ENCODE data around the gene PGM2L1. TPM values are rescaled to one million over a fixed set of nuclear protein-coding genes. Genes with fewer than 3 reads are reported as not detected.

Gene PGM2L1
- total RNA-seq, 2 experiments from 2014 or later, result 8.4 to 9.9 TPM

DNA sequence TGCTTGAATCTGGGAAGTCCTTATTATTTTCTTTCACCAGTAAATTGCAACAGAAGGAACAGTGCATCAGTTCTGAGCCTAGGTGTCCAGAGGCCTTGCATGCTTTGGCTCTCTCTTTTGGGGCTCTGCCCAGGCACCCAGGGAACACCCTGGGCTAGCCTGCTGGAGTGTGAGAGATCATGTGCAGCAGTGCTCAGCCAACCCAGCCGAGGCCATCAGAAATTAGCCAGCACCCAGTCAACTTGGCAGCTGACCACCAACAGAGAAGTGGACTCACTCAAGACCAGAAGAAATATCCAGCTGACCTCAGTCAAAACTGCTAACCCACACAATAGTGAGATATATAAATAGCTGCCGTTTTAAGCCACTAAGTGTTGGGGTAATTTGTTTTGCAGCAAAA is 75.6 kb downstream of the PGM2L1 start:
- Mint-ChIP-seq H3K27me3 (peaks cover 11% of the 10 kb centered on the region), H3K27ac (no peak overlapping the region), H3K4me3 (no peak overlapping the region), H3K4me1 (no peaks in the 10 kb centered on the region), H3K9me3 (peaks cover 4% of the 10 kb centered on the region), H3K36me3 (ENCODE audit: low read depth) (no peaks in the 10 kb centered on the region)
- DNase-seq, result no peak
- CTCF ChIA-PET, result interaction anchor here (1.1 to 1.2 kb wide), 2 partner anchors 13 to 64 kb away, joined by 3 read pairs; no protein-coding TSS in a partner anchor
- POLR2A ChIA-PET, result no interaction called here

DNA sequence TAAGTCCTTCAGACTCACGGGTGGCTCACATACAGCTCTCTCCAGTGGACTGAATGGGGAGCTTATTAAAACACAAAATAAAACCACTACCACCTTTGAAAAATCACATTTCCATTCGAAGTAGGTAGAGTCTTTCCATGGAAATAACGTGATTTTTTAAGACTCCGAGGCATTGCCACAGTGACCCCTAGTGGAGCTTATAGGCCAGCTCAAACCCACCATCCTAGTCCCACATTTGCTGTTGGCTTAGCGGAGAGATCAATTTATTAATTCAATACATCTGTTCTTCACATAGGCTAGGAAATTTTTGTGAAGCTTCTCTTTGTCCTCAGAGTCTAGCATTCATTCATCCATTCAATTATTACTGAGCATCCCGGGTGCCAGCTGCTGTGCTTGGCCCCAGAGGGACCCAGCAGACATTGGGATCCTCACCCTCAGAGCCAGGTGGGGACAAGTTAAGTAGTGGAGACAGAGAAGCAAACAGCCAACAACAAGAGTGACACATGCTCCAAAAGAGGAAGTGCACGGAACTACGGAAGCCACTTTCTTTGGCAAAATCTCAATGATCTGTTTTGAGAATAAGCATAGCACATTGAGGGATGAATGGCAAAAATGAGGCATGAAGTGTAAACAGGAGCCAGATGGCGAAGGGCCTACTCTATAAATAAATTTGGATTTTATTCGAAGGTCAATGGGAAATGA is 76.6 kb downstream of the PGM2L1 start:
- CTCF ChIA-PET, result interaction anchor here (0.5 to 1.9 kb wide), 10 partner anchors 13 to 1018 kb away, joined by 3 to 7 read pairs (median 3); no protein-coding TSS in a partner anchor

DNA sequence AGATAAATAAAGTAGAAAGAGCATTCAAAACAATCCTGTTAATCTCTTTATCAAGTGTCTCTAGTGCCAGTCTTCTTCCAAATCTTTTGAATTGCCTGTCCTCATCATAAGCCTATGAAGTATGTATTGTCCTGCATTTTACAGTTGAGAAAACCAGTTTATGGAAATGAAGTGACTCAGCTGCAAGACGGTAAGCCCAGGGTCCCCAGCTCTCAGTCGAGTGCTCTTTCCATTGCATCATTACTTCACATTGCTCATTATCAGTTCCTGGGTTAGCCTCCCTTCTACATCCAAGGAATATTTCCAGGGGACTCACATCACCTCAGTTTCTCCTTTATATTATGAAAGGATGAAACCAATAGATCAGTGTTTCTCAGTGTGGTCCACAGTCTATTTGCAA is 77.7 kb downstream of the PGM2L1 start:
- Mint-ChIP-seq H3K27me3 (peaks cover 20% of the 10 kb centered on the region), H3K4me1 (no peaks in the 10 kb centered on the region), H3K36me3 (ENCODE audit: low read depth) (peaks cover 6% of the 10 kb centered on the region), H3K27ac (no peak overlapping the region), H3K9me3 (peaks cover 16% of the 10 kb centered on the region), H3K4me3 (no peak overlapping the region)
- no peak for DNase-seq
- POLR2A ChIA-PET, result no interaction called here
- CTCF ChIA-PET, result interaction anchor here (0.7 to 1.9 kb wide), 5 partner anchors 15 to 357 kb away, joined by 3 to 7 read pairs (median 3); no protein-coding TSS in a partner anchor

More for the DNA sequence above, 76.6 kb downstream of the PGM2L1 start:
- DNase-seq, result peak; percentile 39
- H3K27ac Mint-ChIP-seq, result no peak overlapping the region
- H3K36me3 Mint-ChIP-seq (ENCODE audit: low read depth), result peaks cover 4% of the 10 kb centered on the region
- POLR2A ChIA-PET, result no interaction called here
- peaks cover 18% of the 10 kb centered on the region for H3K27me3 Mint-ChIP-seq
- H3K4me1 Mint-ChIP-seq, result no peaks in the 10 kb centered on the region
- no peak overlapping the region for H3K4me3 Mint-ChIP-seq
- H3K9me3 Mint-ChIP-seq, result peaks cover 13% of the 10 kb centered on the region

DNA sequence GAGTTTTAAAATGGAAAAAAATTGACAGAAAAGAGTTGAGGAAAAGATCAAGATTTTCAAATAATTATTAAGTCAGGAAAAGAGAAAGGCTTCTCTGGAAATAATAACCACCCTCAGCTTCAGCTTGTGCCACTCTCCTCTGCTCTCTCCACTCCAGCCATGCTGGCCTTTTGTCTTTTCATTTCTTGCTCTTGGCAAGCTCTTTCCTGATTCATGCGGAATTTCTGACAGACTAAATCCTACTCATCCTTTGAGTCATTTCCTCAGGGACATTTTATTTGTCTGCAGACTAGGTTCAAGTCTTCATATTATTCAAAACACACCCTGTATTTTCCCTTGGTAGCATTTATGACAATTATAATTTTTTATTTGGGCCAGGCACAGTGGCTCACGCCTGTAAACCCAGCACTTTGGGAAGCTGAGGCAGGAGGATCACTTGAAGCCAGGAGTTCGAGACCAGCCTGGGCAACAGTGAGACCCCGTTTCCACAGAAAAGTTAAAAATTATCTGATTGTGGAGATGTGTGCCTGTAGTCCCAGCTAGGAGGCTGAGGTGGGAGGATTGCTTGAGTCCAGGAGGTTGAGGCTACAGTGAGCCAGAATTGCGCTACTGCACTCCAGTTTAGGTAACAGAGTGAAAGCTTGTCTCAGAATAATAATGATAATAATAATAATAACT is 79.0 kb downstream of the PGM2L1 start:
- POLR2A ChIA-PET, result interaction anchor here (0.6 kb wide), 1 partner anchor 116 kb away, joined by 4 read pairs; no protein-coding TSS in a partner anchor
- Mint-ChIP-seq H3K27me3 (peaks cover 23% of the 10 kb centered on the region), H3K4me1 (no peaks in the 10 kb centered on the region), H3K9me3 (peaks cover 16% of the 10 kb centered on the region), H3K4me3 (no peak overlapping the region), H3K36me3 (ENCODE audit: low read depth) (peaks cover 6% of the 10 kb centered on the region), H3K27ac (no peak overlapping the region)
- CTCF ChIA-PET, result interaction anchor here (1.1 to 1.7 kb wide), 2 partner anchors 26 to 356 kb away, joined by 3 to 4 read pairs; no protein-coding TSS in a partner anchor
- DNase-seq, result no peak

DNA sequence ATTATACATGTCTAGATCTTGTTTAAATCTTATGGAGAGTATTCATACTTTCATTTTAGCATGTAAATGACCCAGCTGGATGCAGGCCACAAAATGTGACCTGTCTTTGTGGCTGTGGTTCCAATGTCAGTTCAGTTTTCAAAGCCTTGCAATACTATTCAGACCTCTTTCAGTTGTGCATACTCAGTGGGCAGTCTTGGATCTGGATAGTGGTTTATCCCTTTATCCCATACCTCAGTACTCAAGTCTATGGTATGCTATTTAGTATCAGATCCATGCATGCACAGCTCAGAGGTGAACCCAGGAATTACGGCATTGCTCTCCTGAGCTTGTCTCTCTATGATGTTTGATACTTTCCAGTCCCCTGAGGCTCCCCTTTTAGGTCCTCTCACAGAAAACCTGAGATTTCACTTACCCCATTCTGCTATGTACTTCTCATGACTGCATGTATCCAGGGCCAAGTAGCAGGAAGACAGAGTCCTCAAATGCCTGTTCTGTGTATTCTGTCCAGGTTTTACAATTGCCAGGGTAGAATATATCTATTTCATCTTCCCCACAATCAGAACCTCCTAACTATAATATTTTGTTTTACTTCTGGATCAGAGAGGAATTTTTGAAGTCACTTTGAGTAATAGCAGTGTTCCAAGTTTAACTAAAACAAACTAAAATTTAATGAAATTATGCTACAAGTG is 79.8 kb downstream of the PGM2L1 start:
- Mint-ChIP-seq H3K9me3 (peaks cover 17% of the 10 kb centered on the region), H3K27me3 (peaks cover 21% of the 10 kb centered on the region), H3K4me3 (no peak overlapping the region), H3K36me3 (ENCODE audit: low read depth) (peaks cover 6% of the 10 kb centered on the region), H3K4me1 (no peaks in the 10 kb centered on the region), H3K27ac (no peak overlapping the region)
- no peak for DNase-seq
- ChIA-PET POLR2A (no interaction called here), CTCF (interaction anchor here (0.5 kb wide), 1 partner anchor 86 kb away, joined by 3 read pairs; no protein-coding TSS in a partner anchor)

DNA sequence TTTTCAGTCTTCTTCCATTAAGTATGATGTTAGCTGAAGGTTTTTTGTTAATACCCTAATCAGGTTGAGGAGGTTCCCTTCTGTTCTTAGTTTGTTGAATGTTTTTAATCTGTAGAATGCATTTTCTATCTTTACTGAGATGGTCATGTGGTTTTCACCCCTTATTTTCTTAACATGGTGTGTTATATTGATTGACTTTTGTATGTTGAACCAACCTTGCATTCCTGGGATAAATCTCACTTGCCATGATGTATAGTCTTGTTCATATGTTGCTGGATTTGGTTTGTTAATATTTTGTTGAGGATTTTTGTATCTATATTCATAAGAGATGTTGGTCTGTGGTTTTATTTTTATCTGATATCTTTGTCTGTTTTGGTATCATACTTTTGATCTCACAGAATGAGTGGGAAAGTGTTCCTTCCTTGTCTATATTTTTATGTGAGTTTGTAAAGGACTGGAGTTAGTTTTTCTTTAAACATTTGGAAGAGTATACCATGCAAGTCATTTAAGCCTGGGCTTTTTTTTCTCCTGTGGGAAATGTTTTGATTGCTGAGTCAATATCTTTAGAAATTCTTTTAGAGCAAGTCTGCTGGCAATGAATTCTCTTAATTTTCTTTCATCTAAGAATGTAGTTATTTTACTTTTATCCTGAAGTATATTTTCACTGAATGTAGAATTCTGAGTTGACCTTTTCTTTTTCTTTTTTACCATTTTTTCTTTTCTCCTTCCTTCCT is 81.3 kb downstream of the PGM2L1 start:
- POLR2A ChIA-PET, result no interaction called here

DNA sequence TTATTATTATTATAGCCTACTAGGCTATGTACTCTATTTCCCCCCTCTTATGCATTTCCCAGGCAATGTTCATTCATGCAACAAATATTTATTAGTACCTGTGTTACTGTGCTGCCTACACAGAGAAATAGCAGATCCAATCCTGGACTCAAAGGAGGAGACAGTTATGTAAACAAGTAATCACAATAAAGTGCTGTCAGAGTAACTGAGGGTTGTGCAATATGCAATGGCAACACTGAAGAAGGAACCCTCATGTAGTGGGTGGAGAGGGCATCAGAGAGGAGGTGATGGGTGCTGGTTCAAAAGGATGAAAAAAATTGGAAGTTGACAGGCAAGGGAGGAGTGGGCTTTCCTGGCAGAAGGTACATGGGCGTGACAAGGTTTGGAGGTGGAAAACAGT is 85.9 kb downstream of the PGM2L1 start:
- H3K36me3 Mint-ChIP-seq (ENCODE audit: low read depth), result peaks cover 6% of the 10 kb centered on the region
- peaks cover 43% of the 10 kb centered on the region for H3K27me3 Mint-ChIP-seq
- H3K27ac Mint-ChIP-seq, result no peak overlapping the region
- DNase-seq, result no peak
- CTCF ChIA-PET, result no interaction called here
- peaks cover 9% of the 10 kb centered on the region for H3K4me1 Mint-ChIP-seq
- POLR2A ChIA-PET, result no interaction called here
- H3K9me3 Mint-ChIP-seq, result peaks cover 10% of the 10 kb centered on the region
- no peak overlapping the region for H3K4me3 Mint-ChIP-seq

More for the DNA sequence above, 81.3 kb downstream of the PGM2L1 start:
- Mint-ChIP-seq H3K27me3 (peaks cover 24% of the 10 kb centered on the region), H3K36me3 (ENCODE audit: low read depth) (peaks cover 6% of the 10 kb centered on the region), H3K9me3 (peaks cover 17% of the 10 kb centered on the region), H3K4me1 (peaks cover under 1% of the 10 kb centered on the region), H3K27ac (no peak overlapping the region), H3K4me3 (no peak overlapping the region)
- DNase-seq, result no peak
- CTCF ChIA-PET, result interaction anchor here (0.6 kb wide), 1 partner anchor 473 kb away, joined by 4 read pairs; no protein-coding TSS in a partner anchor

DNA sequence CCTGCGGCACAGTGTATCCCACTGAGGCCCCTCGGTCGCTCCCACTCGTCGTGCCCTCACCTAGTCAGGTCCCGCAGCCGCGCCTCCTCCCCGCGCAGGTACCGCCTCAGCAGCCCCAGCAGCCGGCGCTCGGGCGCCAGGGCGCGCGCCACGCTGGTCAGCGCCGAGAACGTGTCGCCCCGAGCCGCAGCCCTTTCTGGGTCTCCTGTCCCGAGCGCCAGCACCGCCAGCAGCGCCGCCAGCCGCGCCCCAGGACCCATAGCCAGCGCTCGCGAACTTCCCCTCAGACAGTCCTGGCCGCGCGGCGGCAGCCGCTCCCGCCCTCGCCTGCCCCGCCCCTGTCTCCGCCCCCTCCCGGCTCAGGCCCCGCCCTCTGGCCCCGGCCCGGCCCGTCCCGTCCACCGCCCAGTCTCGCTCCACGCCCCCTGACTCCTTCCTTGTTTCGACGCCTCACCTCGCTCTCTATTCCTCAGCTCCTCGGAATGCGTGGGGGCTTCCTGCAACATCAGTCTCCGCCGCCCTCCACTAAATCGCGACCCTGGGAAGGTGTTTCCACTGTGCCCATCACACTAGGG is 86.8 kb downstream of the PGM2L1 start, which contains the start of gene P4HA3:
P4HA3 (minus strand) TSS at position 289 of the 575 bp plus-strand sequence; CDS start at position 260, 29 bp downstream.
- Mint-ChIP-seq H3K9me3 (peaks cover 2% of the 10 kb centered on the region), H3K36me3 (ENCODE audit: low read depth) (no peaks in the 10 kb centered on the region), H3K4me1 (peaks cover 9% of the 10 kb centered on the region), H3K27ac (no peak within 1 kb of the TSS), H3K27me3 (peaks cover 37% of the 10 kb centered on the region), H3K4me3 (peak within 1 kb of the TSS; percentile 64)
- DNase-seq, result peak; percentile 54
- ChIA-PET POLR2A (no interaction called here), CTCF (no interaction called here)

DNA sequence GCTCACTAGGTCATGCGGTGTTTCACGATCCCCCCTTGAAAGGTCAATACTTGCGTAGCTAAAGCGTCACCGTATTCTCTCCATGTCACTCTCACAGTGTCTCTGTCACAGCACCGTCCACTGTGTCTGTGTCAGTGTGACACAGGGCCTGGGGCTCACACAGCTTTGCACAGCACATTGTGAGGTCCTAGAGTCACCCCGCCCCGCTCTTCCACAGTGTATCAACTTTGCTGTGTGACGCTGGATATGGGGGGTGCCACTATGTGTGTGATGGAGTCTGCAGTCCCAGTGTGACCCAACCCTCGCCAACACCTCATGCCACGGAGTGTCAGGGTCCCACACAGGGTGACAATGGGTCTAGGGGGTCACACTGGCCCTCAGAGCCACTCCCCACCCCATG is 87.4 kb downstream of the PGM2L1 start:
- ChIA-PET CTCF (no interaction called here), POLR2A (no interaction called here)
- Mint-ChIP-seq H3K9me3 (peaks cover 2% of the 10 kb centered on the region), H3K4me1 (peaks cover 9% of the 10 kb centered on the region), H3K27ac (no peak overlapping the region), H3K27me3 (peaks cover 41% of the 10 kb centered on the region), H3K36me3 (ENCODE audit: low read depth) (no peaks in the 10 kb centered on the region), H3K4me3 (peak overlapping the region; percentile 64)
- no peak for DNase-seq

DNA sequence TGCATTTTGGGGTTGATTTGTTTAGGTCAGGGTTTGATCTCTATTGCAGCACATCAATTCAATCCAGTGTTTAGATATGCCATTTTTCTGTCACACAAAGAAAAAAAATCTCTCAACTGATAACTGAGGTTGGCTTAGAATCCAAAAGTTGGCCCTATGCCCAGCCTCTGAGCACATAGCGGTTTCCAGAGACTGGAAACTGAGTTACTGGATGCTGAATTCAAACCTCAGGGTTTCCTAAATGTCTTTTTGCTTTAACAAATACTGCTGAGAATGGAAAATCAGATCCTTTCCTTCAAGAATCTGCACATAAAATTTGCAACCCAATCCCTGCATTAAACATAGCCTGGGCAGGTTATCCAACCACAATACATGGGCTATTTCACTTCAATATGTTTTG is 90.8 kb downstream of the PGM2L1 start:
- Mint-ChIP-seq H3K9me3 (no peaks in the 10 kb centered on the region), H3K4me1 (peaks cover 9% of the 10 kb centered on the region), H3K36me3 (ENCODE audit: low read depth) (no peaks in the 10 kb centered on the region), H3K4me3 (no peak overlapping the region), H3K27ac (no peak overlapping the region), H3K27me3 (peaks cover 39% of the 10 kb centered on the region)
- CTCF ChIA-PET, result interaction anchor here (0.6 kb wide), 1 partner anchor 1076 kb away, joined by 4 read pairs; no protein-coding TSS in a partner anchor
- DNase-seq, result no peak
- POLR2A ChIA-PET, result no interaction called here

DNA sequence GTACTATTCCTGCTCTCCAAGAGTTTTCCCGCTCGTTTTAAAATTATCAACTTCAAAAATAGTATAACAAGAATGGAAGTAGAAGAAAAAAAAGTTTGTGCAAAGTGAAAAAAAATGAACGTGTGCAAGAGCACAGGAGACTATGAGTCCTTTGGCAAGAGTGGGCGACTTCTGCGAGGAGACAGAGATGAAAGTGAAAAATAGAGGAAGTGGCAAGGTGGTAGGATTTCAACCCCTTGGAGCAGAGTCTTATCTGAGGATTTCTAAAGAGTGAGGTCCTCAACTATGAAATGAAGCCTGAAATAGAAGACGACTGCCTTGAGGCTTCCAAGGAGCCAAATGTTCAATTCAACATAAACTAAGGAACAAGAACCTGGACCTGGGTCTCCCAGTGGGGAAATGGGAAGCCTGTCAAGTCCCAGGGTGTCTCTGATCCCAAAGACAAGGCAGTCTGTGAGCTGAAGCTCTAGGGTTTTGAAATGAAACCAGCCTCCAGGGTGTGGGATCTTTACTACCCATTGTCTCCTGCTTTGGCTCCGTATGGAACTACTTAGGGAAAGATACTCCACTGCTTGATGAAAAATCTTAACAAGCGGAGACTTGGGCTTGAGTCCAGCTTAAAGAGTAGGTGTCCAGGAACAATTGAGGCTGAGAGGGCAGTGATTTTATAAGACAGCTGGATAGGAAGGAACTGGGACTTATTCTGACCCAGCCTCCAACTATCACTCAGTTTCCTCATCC is 91.6 kb downstream of the PGM2L1 start:
- CTCF ChIA-PET, result no interaction called here
- Mint-ChIP-seq H3K9me3 (no peaks in the 10 kb centered on the region), H3K27ac (no peak overlapping the region)

More for the DNA sequence above, 91.6 kb downstream of the PGM2L1 start:
- Mint-ChIP-seq H3K4me3 (no peak overlapping the region), H3K27me3 (peaks cover 33% of the 10 kb centered on the region), H3K4me1 (peaks cover 6% of the 10 kb centered on the region), H3K36me3 (ENCODE audit: low read depth) (no peaks in the 10 kb centered on the region)
- POLR2A ChIA-PET, result no interaction called here
- DNase-seq, result no peak
